Left ventricle myocardium inferior (tissue), 1 donor: ENCODE measurements around the gene SCD5. TPM values are rescaled to one million over a fixed set of nuclear protein-coding genes. Genes with fewer than 3 reads are reported as not detected.

Experiments
- DNase-seq: peaks from one replicate; pipeline ENCODE4 v3.0.0-alpha.2; 2020
- H3K27ac ChIP-seq: fragments of 200-600 bp; replicated peaks from 2 replicates; pipeline ENCODE4 v1.8.0; 2021
- H3K27me3 ChIP-seq: fragments of 200-600 bp; 2 replicates; pipeline ENCODE4 v1.8.0; 2021; ENCODE audit warnings: low read depth
- H3K36me3 ChIP-seq: fragments of 200-600 bp; 2 replicates; pipeline ENCODE4 v1.8.0; 2021
- H3K4me1 ChIP-seq: fragments of 200-600 bp; 2 replicates; pipeline ENCODE4 v1.8.0; 2021
- H3K4me3 ChIP-seq: fragments of 200-600 bp; 2 replicates; pipeline ENCODE4 v1.8.0; 2021; ENCODE audit warnings: mild to moderate bottlenecking, moderate library complexity
- H3K9me3 ChIP-seq: fragments of 200-600 bp; replicated peaks from 2 replicates; pipeline ENCODE4 v1.8.0; 2021
- intact Hi-C: fragments of 100-400 bp; cut with micrococcal nuclease; formaldehyde crosslinking; loops from one replicate; pipeline ENCODE4 v1.11.0; 2022
- total RNA-seq: library from RNA; stranded (reverse); fragmentation: NEBNext Ultra II Directional; extraction: Animal tissue kit (Norgen Biotek cat#: 25700); gene quantifications from one replicate; pipeline ENCODE4 v1.2.1, GENCODE V29; 2021
- TF ChIP-seq, protein P1 (sequence below): fragments of 200-600 bp; IDR thresholded peaks from 2 replicates; pipeline ENCODE4 v1.8.0; 2021; ENCODE audit warnings: antibody characterized with exemption, mild to moderate bottlenecking, borderline replicate concordance
- donor health status: DM: no; HTN: yes; CAD: no; lungs with severe emphysema.

SCD5 gene
- total RNA-seq, 1 donor from 2014 or later: 4.5 TPM

DNA sequence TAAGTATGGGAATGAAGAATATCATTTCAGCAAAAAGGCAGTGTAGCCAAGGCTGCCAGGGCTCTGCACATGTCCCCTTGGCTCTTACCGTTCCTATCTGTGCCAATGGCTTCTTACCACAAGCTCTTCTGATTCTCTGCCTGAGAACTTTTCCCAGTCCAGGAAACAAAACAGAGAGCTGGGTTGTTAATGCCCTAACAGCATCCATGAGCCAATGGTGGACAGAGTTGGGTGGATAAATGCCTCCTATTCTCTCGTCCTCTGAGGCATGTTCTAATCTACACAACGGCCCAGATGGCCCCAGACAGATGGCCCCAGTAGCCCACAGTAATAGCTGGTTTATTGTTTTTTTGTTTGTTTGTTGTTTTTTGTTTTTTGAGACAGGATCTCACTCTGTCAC lies 28.0 kb downstream of the SCD5 start:
- TF ChIP-seq, protein P1, sequence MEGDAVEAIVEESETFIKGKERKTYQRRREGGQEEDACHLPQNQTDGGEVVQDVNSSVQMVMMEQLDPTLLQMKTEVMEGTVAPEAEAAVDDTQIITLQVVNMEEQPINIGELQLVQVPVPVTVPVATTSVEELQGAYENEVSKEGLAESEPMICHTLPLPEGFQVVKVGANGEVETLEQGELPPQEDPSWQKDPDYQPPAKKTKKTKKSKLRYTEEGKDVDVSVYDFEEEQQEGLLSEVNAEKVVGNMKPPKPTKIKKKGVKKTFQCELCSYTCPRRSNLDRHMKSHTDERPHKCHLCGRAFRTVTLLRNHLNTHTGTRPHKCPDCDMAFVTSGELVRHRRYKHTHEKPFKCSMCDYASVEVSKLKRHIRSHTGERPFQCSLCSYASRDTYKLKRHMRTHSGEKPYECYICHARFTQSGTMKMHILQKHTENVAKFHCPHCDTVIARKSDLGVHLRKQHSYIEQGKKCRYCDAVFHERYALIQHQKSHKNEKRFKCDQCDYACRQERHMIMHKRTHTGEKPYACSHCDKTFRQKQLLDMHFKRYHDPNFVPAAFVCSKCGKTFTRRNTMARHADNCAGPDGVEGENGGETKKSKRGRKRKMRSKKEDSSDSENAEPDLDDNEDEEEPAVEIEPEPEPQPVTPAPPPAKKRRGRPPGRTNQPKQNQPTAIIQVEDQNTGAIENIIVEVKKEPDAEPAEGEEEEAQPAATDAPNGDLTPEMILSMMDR: no peak
- no peaks in the 10 kb centered on the region for H3K36me3 ChIP-seq
- intact Hi-C loops: no loop called here
- H3K27me3 ChIP-seq: peaks cover 12% of the 10 kb centered on the region
- H3K4me3 ChIP-seq: no peak overlapping the region
- H3K4me1 ChIP-seq: peaks cover 4% of the 10 kb centered on the region
- DNase-seq: no peak
- H3K9me3 ChIP-seq: peaks cover 13% of the 10 kb centered on the region
- no peak overlapping the region for H3K27ac ChIP-seq

GRCh38 chr4:82765134-82765533 lies 33.5 kb downstream of the SCD5 start:
- no peaks in the 10 kb centered on the region for H3K36me3 ChIP-seq
- no peaks in the 10 kb centered on the region for H3K4me1 ChIP-seq
- H3K27me3 ChIP-seq: peaks cover 15% of the 10 kb centered on the region
- no peak overlapping the region for H3K27ac ChIP-seq
- intact Hi-C loops: no loop called here
- peaks cover 24% of the 10 kb centered on the region for H3K9me3 ChIP-seq
- TF ChIP-seq, protein P1: no peak
- no peak for DNase-seq
- H3K4me3 ChIP-seq: no peak overlapping the region

GRCh38 chr4:82761229-82761628 lies 37.4 kb downstream of the SCD5 start:
- peaks cover 35% of the 10 kb centered on the region for H3K27me3 ChIP-seq
- no peaks in the 10 kb centered on the region for H3K36me3 ChIP-seq
- DNase-seq: no peak
- no peak overlapping the region for H3K27ac ChIP-seq
- TF ChIP-seq, protein P1: no peak
- H3K9me3 ChIP-seq: peaks cover 17% of the 10 kb centered on the region
- H3K4me1 ChIP-seq: no peaks in the 10 kb centered on the region
- intact Hi-C loops: no loop called here
- no peak overlapping the region for H3K4me3 ChIP-seq

- Histone ChIP-seq H3K9me3 (no peaks in the 10 kb centered on the region), H3K27me3 (peaks cover 35% of the 10 kb centered on the region), H3K36me3 (no peaks in the 10 kb centered on the region), H3K4me1 (peaks cover 8% of the 10 kb centered on the region), H3K27ac (no peak overlapping the region), H3K4me3 (no peak overlapping the region)
- TF ChIP-seq, protein P1: no peak
- intact Hi-C loops: no loop called here
- no peak for DNase-seq
Measured at GRCh38 chr4:82758701-82759685, 39.6 kb downstream of the SCD5 start.

GRCh38 chr4:82756061-82756460 lies 42.5 kb downstream of the SCD5 start:
- peaks cover 21% of the 10 kb centered on the region for H3K4me1 ChIP-seq
- H3K36me3 ChIP-seq: no peaks in the 10 kb centered on the region
- no peak overlapping the region for H3K27ac ChIP-seq
- peaks cover 29% of the 10 kb centered on the region for H3K27me3 ChIP-seq
- no peaks in the 10 kb centered on the region for H3K9me3 ChIP-seq
- H3K4me3 ChIP-seq: no peak overlapping the region
- no peak for DNase-seq
- intact Hi-C loops: no loop called here
- TF ChIP-seq, protein P1: no peak
